GM21381 (cell line): ENCODE results near the gene ACRBP.

Experiments
- ATAC-seq: cut with Tn5 transposase; IDR thresholded peaks from one replicate; pipeline ENCODE4 v1.9.1; 2021; ENCODE audit warnings: mild to moderate bottlenecking, moderate library complexity; ENCODE audit not compliant: unreplicated experiment

ACRBP gene

DNA sequence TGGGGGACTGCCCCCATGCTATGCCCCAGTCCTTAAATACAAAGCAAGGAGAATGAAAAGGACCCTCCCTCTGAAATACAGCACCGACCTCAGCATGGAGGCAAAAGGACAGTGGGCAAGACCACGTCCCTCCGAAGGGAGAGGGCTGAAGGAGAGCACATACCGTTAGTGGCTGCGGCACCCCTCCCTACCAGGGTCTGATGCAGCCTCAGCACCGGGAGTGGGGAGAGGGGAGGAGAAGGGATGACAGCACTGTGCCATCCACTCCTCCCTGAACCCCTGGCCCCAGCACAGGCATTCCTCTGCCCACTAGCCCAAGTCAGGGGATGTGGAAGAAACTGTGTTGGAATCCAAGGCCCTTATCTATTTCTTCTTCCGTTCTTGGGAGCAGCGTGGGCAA, 3.6 kb upstream of the ACRBP start:
- no peak for ATAC-seq

DNA sequence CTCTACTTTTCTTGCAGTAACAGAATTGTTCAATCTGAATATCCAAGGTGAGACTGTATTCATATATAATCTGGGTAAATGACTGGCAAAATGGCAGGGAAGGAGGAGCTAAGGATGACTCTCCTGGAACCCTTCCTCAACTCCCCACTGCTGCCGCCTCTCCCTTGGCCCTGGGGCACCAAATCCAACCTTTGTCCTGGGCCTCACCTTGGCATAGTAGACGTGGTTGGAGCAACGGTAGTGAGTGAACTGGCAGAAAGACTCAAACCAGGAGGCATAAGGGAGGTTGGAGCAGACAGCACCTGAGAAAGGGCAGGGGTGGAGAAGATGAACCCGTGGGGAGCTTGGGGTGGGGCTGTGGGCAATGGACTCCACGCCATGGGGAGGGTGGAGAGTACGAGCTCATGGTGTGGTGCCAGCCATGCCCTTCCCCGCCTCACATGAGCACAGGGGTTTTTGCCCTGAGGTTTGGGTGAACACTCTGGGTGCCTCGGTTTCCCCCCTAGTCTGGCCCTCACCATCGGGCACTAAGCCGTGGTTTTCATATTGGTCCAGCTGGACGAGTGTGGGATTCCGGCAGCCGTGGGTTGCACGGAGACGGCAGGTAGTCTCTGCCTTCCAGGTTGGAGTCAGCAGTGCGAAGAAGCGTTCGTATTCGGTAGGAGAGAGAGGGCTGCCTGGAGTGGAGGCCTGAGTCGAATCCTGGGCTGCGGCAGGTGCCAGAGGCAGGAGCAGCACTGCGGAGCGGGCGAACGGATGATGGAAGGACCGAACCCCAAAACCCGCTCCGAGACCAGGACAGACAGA, 753 bp downstream of the ACRBP start:
- ATAC-seq: no peak

DNA sequence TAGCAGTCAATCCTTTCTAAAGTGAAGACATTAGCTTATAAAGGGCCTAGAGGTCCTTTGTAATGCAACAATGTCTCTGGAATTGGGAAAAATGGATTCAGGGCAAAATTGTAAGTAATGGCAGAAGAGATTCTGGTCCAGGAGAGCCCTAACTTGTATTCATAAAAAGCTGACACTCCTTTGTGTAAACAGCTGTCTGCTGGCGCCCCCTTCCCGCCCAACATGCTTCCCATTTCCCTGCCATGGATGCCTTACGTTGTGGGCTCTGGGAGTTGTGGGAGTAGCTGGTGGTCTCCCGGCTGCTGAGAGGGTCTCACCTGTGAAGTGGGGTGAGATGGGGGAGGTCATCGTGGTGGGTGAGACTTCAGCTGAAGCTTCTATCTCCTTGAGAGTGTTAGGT, 2.3 kb downstream of the ACRBP start:
- no peak for ATAC-seq

GRCh38 chr12:6644257-6644596, 3.0 kb downstream of the ACRBP start:
- no peak for ATAC-seq

GRCh38 chr12:6643569-6644256, 3.5 kb downstream of the ACRBP start:
- no peak for ATAC-seq

GRCh38 chr12:6641131-6641530, 6.1 kb downstream of the ACRBP start:
- ATAC-seq: no peak

GRCh38 chr12:6640497-6640896, 6.7 kb downstream of the ACRBP start:
- no peak for ATAC-seq

DNA sequence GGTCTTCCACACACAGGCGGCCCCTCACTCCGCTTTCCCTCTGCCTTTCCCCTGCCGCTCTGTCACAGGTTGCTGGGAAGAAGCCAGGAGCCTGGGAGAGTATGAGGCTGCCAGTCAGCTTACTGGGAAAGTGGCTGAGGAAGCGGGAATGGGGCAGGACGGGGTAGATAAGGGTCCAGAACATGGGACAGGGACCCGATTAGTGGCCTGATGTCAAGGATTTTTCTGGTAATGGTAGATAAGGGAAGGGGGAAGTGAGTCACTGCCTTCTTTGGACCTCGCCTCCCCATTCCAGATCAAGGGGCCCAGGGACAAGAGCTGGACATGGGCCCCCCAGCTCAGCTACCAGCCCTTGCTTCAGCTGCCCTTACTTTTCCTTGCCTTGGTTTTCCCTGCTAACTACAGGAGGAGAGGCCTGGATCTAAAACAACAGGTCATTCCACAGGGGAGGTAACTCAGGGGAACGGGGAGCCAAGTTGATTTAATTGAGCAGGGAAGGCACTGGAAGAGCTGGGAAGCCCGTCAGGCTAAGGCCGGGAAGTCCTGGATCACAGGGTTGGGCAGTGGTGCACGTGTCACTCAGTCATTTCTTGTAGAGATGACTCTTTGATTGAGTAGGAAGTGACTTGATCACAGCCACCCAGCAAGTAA, 8.0 kb downstream of the ACRBP start:
- ATAC-seq: no peak

DNA sequence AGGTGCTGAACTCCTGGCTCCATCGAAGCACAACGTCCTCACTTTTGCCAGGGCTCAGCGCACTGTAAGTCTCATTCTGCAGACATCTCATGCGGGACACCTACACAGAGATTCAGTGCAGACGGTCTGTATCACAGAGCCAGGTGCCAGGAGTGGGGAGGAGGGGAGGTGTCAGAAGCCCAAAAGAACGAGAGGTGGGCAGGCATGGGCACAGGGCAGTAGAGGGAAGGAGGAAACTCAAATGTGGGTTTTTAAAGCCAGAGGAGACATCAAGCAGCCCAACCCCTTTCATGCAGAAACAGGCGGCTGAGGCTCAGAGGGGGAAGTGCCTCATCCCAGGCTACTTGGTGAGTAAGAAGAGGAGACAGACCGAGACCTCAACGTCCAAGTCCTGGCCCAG, 8.9 kb downstream of the ACRBP start:
- no peak for ATAC-seq

- peak; percentile 51 for ATAC-seq
Observed at GRCh38 chr12:6635856-6636531, 11.2 kb downstream of the ACRBP start, which contains the start of gene LPAR5. LPAR5 (minus strand) TSS chr12:6635959; CDS start chr12:6621248, 14,711 bp downstream.

- peak; percentile 28 for ATAC-seq
Observed at GRCh38 chr12:6635375-6635855, 11.8 kb downstream of the ACRBP start.

GRCh38 chr12:6632026-6632983, 14.9 kb downstream of the ACRBP start:
- ATAC-seq: no peak

GRCh38 chr12:6631549-6631961, 15.7 kb downstream of the ACRBP start:
- no peak for ATAC-seq

DNA sequence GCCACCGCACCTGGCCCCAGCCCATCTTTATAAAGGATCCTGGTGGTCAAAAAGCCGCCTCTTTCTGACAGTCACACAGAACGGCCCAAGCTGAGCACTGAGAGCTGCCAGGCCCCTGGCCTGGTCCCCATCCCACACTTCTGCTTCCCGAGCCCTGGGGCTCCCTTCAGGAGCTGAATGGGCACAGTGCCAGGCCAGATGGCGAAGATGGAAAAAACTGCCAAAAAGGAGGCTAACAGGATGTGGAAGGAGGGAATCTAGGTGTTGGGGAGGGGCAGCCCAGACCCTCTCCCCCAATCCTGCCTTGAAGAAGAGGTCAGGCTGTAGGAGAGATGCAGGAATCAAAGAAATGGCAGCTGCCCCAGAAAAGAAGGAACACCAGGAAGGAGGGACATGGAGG, 16.5 kb downstream of the ACRBP start:
- no peak for ATAC-seq

DNA sequence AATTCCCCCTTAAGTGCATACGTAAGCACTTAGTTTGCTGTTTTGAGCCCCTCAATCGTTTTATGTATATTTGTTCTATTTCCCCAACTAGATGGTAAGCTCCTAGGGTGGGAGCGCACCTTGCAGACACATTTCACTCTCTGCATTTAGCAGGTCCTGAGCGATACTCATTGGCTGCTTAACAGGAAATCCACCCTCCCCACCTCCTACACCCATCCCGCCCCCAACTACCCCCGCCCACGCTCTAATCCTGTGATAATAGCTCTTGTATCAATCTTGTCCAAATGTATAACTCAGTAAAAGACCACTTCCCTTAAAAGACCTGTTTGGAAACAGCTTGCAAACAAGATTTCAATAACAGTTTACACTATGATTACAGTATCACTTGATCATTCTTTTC, 19.6 kb downstream of the ACRBP start:
- ATAC-seq: no peak

DNA sequence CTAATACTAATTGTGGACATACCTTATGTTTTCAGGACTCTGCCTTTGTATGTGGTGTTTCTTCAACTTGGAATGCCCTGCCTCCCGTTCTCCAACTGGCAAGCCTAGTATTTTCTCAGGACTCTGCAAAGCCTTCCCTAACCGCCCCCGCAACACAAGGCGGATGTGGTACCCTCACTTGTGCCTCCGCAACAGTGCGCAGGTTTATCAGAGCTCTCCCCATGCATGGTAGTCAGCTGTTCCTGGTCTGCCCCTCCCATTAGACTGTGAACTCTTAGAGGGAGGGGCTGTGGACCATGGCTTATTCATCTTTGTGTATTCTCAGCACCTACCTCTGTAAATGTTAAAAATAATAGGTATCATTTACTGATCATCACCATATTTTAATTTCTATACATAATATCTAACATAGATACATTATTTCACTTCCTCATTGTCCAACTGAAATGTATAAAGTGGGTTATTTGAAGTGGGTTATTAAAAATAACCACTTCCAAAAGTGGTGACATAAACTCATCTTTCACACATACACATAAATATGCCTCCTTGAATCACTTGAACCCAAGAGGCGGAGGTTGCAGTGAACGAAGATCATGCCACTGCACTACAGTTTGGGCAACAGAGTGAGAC, 20.5 kb downstream of the ACRBP start:
- ATAC-seq: no peak

DNA sequence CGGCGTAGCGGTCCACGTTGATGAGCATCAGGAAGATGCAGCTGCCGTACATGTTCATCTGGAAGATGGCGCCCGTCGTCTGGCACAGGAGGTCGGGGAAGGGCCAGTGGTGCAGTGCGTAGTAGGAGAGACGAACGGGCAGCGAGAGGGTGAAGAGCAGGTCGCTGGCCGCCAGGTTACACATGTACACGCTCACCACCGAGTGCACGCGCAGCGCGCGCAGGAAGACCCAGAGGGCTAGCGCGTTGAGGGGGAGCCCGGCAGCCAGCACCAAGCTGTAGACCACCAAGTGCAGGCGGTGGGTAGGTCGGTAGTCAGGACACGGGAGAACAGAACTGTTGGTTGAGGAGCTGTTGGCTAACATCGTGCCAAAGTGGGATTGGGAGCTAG, 26.4 kb downstream of the ACRBP start:
- no peak for ATAC-seq

DNA sequence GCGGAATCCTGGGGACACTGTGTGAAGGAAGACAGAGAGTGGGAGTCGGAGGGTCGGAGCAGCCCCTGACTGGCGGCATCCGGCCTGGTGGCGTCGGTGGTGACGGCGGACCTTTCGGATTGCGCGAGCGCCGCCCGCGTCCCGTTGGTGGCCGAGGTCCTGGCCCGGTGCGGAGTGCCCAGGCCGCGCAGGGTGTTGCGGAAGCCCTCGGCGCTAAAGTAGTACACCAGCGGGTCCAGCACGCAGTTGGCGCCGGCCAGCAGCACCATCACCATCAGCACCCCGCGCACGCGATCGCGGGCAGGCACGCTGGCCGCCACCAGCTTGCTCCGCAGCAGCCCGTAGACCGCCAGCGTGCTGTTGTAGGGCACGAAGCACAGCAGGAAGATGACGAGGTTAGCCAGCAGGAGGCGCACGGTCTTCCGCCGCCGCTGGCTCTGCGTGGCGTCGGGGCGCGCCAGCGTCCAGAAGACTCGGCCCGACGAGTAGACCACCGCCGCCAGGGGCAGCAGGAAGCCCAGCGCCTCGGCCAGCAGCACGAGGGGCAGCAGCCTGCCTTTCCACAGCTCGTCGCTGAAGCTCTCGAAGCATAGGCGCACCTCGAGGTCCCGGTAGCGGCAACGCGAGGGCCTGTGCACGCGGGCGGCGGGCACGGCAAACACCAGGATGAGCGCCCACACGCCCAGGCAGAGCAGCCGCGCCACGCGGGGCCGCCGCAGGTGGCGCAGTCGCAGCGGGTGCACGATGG, 26.9 kb downstream of the ACRBP start:
- ATAC-seq: no peak
